Left renal cortex interstitium (tissue), 4 donors: ENCODE measurements around the gene DYNLRB2. TPM values are rescaled to one million over a fixed set of nuclear protein-coding genes. Genes with fewer than 3 reads are reported as not detected.

Experiments used
- DNase-seq, 4 donors: peaks; one replicate each; pipeline ENCODE4 v3.0.0-alpha.2; 2013; ENCODE audit warnings: low read depth in 4 of 4, low spot score in 2 of 4, missing footprints in 1 of 4
- polyA plus RNA-seq, 4 donors: library from polyadenylated mRNA; unstranded; fragments of 120-200 nt; gene quantifications; one replicate each; pipeline ENCODE4 v1.2.1, GENCODE V29; 2013; ENCODE audit not compliant: insufficient read length in 4 of 4

The DYNLRB2 gene
- 10 to 100 TPM in 1 of 4 donors, 1 to 10 TPM in 3; 6.0 to 10.8 (median 9.3) TPM for polyA plus RNA-seq

DNA sequence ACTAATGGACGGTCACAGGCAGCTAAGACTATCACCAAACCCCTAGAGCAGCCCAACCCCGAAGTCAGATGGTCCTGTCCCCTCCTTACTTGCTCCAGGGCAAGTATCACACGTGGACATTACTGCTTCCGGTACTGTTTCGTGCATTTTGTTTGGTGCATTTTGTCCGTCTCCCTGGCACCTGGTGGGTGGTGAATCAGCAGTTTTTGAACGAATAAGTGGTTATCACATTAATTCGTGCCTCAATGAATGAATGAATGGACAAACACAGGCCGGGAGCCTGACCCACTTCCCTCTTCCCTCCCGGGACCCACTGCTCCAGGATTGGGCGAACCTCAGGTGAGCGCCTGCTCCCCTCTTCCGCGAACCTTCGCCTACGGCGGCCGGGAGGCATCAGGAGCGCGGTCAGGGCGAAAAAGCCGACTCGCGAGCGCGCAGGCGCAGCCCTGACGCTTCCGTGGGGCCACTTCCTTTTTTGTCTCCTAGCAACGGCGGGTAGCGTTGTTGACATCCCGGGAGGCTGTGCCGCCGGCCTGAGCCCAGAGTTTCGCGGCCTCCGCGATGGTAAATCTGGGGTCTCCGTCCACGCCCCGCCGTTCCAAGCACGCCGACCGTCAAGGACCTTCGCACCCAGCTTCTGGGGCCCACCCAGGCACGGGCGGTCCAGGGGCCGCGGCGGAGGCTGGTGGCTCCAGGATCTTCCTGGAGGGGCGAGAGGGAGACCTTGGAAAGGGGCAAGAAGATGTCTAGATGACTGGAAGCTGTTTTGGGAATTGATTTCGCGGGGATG lies at the start of gene DYNLRB2:
TSS of gene DYNLRB2 (plus strand) at position 478 of the 790 bp plus-strand sequence. CDS start at position 562, 84 bp downstream.
- peak; percentile 83 to 90 (median 88) for DNase-seq

- no peak for DNase-seq
Measured at GRCh38 chr16:80500116-80500859, 40.5 kb upstream of the DYNLRB2 start.

- no peak for DNase-seq
Measured at GRCh38 chr16:80500961-80501525, 39.8 kb upstream of the DYNLRB2 start.

- no peak for DNase-seq
Measured at GRCh38 chr16:80503107-80503506, 37.7 kb upstream of the DYNLRB2 start.

- DNase-seq: no peak
Measured at GRCh38 chr16:80507538-80507937, 33.3 kb upstream of the DYNLRB2 start.

GRCh38 chr16:80509872-80510271 lies 30.9 kb upstream of the DYNLRB2 start:
- DNase-seq: no peak

- DNase-seq: no peak
Measured at GRCh38 chr16:80511824-80512592, 28.8 kb upstream of the DYNLRB2 start.

DNA sequence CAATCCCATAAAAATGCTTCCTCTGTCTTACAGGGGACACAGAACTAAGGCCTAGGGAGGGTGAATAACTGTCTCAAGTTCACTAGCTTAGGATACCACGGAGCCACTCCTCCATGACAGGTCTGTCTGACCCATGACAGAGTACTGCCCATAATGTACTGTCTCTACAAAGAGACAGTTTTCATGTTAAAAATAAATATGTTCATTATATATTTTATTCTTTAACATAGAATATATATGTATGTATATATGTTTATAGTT lies 28.3 kb upstream of the DYNLRB2 start:
- no peak for DNase-seq

GRCh38 chr16:80515374-80515773 lies 25.4 kb upstream of the DYNLRB2 start:
- DNase-seq: no peak

- DNase-seq: no peak
Measured at GRCh38 chr16:80517846-80518245, 22.9 kb upstream of the DYNLRB2 start.

DNA sequence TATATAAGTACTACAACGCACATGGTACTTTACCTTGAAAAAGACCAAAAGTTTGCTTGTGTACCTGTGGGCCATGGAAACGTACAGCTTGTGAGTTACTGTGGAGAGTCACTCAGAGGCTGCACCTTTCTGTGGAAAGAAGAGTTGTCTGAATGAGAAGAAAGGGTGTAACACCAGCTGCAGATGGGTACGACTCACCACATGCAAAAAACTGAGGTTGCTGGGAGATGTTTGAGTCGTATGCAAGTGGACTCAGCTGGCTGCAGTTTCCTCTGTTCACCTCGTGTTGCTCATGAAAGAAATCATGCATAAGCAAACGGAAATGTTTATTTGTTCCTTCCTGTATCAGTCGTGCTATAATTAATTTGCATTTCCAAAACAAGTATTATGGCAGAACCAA lies 22.4 kb upstream of the DYNLRB2 start:
- DNase-seq: no peak

DNA sequence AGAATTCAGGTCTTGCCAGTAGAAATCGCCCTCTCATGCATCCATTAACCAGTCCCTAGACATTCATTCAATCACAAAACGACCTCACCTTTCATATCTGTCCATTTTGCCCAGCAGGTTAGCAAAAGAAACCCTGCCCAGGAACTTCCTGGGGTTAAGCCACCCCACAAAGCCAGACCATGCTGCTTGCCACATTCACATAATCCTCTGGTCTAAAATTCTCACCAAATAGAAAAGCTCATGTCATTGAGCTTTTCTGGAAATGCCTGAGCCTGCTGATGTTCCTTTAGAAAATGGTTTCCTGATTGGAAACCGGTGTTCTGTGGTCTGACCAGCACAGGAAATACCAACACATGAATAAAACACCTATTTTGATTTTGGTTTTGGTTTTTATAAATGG lies 21.6 kb upstream of the DYNLRB2 start:
- DNase-seq: no peak

DNA sequence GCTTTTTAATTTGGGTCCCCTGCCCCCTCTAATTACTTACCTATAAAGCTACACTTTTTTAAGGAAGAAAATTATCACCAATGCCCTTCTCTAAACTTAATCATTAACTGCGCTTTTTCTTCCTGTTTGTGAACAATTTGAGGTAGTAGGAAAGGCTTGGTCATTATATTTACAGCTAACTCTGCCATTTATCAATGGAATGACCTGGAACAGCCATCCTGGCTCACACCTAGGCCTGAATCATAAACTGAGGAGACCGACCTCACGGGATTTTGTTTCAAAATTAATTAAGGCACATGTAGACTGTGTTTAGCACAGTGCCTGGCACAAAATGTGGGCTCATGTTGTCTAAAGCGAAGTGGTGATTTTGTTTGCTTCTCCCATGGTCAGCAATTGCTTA lies 15.4 kb upstream of the DYNLRB2 start:
- no peak for DNase-seq

DNA sequence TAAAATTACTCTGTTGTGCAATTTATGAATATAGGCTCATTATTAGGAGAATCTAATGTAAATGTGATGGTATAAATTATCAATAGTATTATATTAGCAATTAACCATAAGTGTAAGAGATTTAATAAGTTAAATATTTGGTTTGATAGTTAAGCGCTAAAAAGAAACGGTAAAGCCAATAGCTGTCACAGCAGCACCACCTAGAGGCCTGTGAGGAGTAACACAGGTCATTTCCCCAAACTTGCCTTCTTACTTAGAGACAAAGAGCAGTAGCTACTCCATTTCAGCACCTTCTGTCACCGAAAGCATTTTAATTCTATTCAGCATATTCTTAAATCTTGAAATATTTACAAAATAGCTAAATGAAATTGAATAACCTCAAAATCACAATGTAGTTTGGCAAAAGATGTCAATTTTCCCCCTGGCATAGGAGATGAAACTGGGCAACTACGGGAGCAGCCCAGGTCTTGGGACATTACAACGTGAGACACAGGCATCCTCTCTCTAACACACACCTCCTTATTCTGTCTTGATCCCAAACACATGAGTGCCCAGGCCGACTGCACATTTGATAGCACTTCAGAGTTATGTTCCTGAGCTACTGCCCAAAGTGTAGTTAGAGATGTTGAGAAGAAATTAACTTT lies 14.3 kb upstream of the DYNLRB2 start:
- DNase-seq: peak in 2 of 4 donors; percentile 50 to 71

GRCh38 chr16:80527297-80527696 lies 13.5 kb upstream of the DYNLRB2 start:
- DNase-seq: no peak

DNA sequence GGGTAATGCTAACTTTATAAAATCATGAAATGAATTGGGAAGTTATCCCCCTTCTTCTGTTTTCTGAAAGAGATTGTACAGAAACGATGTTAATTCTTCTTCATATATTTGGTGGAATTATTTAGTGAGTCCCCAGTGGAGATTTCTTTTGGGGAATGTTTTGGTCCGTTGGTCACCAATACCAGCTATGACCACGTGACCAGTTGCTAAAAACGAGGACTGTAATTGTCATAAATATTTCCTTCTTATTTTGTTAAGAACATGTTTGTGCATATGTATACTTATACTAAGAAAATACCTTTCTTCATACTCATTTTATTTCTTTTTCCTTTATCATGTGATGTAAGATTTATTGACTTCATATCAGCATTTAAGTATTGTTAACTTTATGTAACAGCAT lies 10.3 kb upstream of the DYNLRB2 start:
- no peak for DNase-seq

DNA sequence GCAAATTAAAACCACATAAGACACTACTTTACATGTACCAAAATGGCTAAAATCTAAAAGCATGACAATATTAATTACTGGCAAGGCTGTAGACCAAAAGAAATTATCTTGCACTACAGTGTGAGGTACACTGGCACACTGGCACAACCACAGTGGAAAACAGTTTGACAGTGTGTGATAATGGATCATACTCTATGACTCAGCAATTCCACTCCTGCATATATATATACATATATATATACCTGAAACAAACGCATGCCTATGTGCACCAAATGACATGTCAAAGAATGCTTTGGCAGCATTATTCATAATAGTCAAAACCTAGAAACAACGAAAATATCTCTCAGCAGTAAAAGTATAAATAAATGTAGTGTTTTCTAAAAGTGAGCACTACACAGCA lies 4.6 kb upstream of the DYNLRB2 start:
- DNase-seq: no peak

DNA sequence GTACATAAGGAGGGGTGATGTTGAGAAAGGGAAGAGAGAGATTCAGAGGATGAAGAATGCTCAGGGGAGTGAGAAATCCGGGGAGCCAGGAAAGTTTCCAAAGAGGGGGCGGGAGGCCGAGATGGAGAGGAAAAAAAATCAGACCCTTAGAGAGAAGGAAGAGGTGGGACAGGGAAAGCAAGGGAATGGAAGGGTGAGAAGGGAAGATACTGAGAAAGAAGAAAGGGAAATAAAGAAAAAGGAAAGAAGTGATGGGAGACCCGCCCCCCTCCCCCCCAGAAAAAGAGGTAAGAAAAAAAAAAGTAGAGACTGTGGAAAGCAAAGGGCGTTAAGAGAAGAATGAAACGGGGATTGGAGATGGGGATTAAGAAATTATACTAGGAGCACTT lies 507 bp downstream of the DYNLRB2 start:
- no peak for DNase-seq

DNA sequence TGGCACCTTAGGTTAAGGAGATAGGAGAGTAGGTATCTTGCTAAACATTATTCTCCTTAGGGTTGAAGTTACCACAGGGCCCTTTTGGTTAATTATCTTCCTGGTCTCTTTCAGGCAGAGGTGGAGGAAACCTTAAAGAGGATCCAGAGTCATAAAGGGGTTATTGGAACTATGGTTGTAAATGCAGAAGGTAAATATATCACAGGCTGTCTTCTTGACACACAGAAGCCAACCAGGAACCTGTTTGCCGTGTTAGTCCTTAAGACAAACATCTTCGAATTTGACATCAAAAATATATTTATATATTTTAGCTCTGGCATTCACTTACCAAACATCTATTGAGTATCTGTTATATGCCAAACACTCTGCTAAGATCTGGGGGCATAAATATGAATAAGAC lies 2.4 kb downstream of the DYNLRB2 start:
- DNase-seq: no peak

DNA sequence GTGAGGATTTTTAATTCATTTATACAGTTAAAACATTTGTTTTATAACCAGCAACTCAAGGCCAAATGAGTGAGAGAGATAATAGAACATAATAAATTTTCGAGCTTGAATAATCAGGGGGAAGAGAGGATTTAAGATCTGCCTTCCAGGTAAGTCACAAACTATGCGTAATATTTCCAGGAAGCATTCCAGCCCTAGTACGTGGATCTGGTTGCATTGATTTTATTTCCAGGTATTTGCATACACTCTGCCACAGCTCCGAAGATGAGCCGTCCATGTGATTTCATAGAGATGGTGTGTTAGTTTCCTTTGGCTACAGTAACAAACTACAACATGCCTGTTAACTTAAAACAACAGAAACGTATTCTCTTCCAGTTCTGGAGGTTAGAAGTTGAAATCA lies 3.5 kb downstream of the DYNLRB2 start:
- DNase-seq: no peak

GRCh38 chr16:80546249-80546648 lies 5.5 kb downstream of the DYNLRB2 start:
- DNase-seq: no peak
